Measurements from ENCODE around the gene GPC6.

- TF ChIP-seq, protein P1, sequence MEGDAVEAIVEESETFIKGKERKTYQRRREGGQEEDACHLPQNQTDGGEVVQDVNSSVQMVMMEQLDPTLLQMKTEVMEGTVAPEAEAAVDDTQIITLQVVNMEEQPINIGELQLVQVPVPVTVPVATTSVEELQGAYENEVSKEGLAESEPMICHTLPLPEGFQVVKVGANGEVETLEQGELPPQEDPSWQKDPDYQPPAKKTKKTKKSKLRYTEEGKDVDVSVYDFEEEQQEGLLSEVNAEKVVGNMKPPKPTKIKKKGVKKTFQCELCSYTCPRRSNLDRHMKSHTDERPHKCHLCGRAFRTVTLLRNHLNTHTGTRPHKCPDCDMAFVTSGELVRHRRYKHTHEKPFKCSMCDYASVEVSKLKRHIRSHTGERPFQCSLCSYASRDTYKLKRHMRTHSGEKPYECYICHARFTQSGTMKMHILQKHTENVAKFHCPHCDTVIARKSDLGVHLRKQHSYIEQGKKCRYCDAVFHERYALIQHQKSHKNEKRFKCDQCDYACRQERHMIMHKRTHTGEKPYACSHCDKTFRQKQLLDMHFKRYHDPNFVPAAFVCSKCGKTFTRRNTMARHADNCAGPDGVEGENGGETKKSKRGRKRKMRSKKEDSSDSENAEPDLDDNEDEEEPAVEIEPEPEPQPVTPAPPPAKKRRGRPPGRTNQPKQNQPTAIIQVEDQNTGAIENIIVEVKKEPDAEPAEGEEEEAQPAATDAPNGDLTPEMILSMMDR (IDR thresholded peaks at IDR 0.05; ENCODE audit: insufficient read depth, low read length), result no peak
- TF ChIP-seq, protein P2, sequence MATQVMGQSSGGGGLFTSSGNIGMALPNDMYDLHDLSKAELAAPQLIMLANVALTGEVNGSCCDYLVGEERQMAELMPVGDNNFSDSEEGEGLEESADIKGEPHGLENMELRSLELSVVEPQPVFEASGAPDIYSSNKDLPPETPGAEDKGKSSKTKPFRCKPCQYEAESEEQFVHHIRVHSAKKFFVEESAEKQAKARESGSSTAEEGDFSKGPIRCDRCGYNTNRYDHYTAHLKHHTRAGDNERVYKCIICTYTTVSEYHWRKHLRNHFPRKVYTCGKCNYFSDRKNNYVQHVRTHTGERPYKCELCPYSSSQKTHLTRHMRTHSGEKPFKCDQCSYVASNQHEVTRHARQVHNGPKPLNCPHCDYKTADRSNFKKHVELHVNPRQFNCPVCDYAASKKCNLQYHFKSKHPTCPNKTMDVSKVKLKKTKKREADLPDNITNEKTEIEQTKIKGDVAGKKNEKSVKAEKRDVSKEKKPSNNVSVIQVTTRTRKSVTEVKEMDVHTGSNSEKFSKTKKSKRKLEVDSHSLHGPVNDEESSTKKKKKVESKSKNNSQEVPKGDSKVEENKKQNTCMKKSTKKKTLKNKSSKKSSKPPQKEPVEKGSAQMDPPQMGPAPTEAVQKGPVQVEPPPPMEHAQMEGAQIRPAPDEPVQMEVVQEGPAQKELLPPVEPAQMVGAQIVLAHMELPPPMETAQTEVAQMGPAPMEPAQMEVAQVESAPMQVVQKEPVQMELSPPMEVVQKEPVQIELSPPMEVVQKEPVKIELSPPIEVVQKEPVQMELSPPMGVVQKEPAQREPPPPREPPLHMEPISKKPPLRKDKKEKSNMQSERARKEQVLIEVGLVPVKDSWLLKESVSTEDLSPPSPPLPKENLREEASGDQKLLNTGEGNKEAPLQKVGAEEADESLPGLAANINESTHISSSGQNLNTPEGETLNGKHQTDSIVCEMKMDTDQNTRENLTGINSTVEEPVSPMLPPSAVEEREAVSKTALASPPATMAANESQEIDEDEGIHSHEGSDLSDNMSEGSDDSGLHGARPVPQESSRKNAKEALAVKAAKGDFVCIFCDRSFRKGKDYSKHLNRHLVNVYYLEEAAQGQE (IDR thresholded peaks at IDR 0.05; ENCODE audit: insufficient replicate concordance, low read depth), result no peak
- no peak for TF ChIP-seq POLR2AphosphoS5 (IDR thresholded peaks at IDR 0.05; ENCODE audit: low read depth)
- no peak for TF ChIP-seq GABPA (IDR thresholded peaks at IDR 0.05; ENCODE audit: low read depth)
- no peak for TF ChIP-seq SPI1 (IDR thresholded peaks at IDR 0.05; ENCODE audit: borderline replicate concordance, low read depth)
These were observed 961.7 kb downstream of the GPC6 start for GRCh38 chr13:94188201-94188854.

Measured in HL-60 (cell line).